HCT116 (cell line): ENCODE measurements around the gene S1PR4. TPM values are rescaled to one million over a fixed set of nuclear protein-coding genes. Genes with fewer than 3 reads are reported as not detected.

Experiments
- ATAC-seq: fragments of 200-7000 bp; cut with Tn5 transposase; 2 replicates; pipeline ENCODE4 v1.9.1; 2020; ENCODE audit warnings: mild to moderate bottlenecking, moderate library complexity
- BruUV-seq: library from RNA; stranded (reverse); fragments of 400-500 nt; replicated peaks from 2 replicates; lab custom pipeline; 2021; lab: Mats Ljungman, UMichigan
- CTCF ChIA-PET: fragments of 300-600 bp; sonication (Branson Sonifier 250); formaldehyde crosslinking; loops from one replicate; lab custom pipeline; 2021; ENCODE audit warnings: antibody characterized with exemption; lab: Charles Lee
- POLR2A ChIA-PET: fragments of 300-600, 350-600 bp; sonication (Branson Sonifier 250); formaldehyde crosslinking; loops from one replicate; lab custom pipeline; 2021; ENCODE audit warnings: antibody characterized with exemption; lab: Charles Lee
- RAD21 ChIA-PET, 2 experiments: fragments of 300-600 bp; sonication (Branson Sonifier 250); formaldehyde crosslinking; loops; one replicate each; lab custom pipeline; 2023; ENCODE audit warnings: low total read pairs in 2 of 2; ENCODE audit not compliant: uncharacterized antibody in 2 of 2, unreplicated experiment in 2 of 2, low non-redundant PET in 1 of 2; lab: Charles Lee
- DNase-seq: peaks from one replicate; pipeline ENCODE4 v3.0.0-alpha.2; 2010; ENCODE audit warnings: low read depth, low spot score
- H2AFZ ChIP-seq: fragments of 200-600 bp; shearing (Covaris generic), sonication (generic); 2 replicates; pipeline ENCODE4 v1.6.1; 2017; ENCODE audit warnings: low read depth, mixed run types, mixed read lengths, antibody characterized with exemption, low read length; ENCODE audit not compliant: poor library complexity, severe bottlenecking
- H3K27ac ChIP-seq: 2 replicates; pipeline ENCODE4 v1.5.1; 2012; ENCODE audit warnings: low read depth, low read length
- H3K27me3 ChIP-seq: fragments of 200-600 bp; sonication (generic); 2 replicates; pipeline ENCODE4 v1.6.1; 2016; ENCODE audit warnings: mixed run types, low read length, mixed read lengths; ENCODE audit not compliant: insufficient read depth
- H3K36me3 ChIP-seq, 2 experiments: fragments of 200-500 bp in 1 of 2; fragments of 200-600 bp in 1 of 2; sonication (Bioruptor generic) in 1 of 2; sonication (generic) in 1 of 2; 2 replicates each; pipeline versions ENCODE4 v1.5.1 to v1.6.1; 2014 to 2016; ENCODE audit warnings: low read length in 2 of 2, inconsistent platforms in 1 of 2, mixed read lengths in 1 of 2, mixed run types in 1 of 2; ENCODE audit not compliant: insufficient read depth in 2 of 2, control insufficient read depth in 1 of 2
- H3K4me1 ChIP-seq, 2 experiments: fragments of 200-600 bp in 1 of 2; sonication (generic) in 1 of 2; 2 replicates each; pipeline versions ENCODE4 v1.5.1 to v1.6.1; 2012 to 2017; ENCODE audit warnings: low read length in 2 of 2, inconsistent platforms in 1 of 2, mild to moderate bottlenecking in 1 of 2, mixed read lengths in 1 of 2, mixed run types in 1 of 2, moderate library complexity in 1 of 2; ENCODE audit not compliant: insufficient read depth in 2 of 2, control insufficient read depth in 1 of 2
- H3K4me2 ChIP-seq: fragments of 200-600 bp; sonication (generic); 2 replicates; pipeline ENCODE4 v1.6.1; 2017; ENCODE audit warnings: mixed run types, low read length, mixed read lengths
- H3K4me3 ChIP-seq, 2 experiments: fragments of 200-600 bp in 1 of 2; sonication (generic) in 1 of 2; replicated peaks in 1 of 2; 2 replicates each; pipeline ENCODE4 v1.5.1; 2011 to 2016; ENCODE audit warnings: low read length in 2 of 2, control low read depth in 1 of 2, low read depth in 1 of 2, mild to moderate bottlenecking in 1 of 2, mixed read lengths in 1 of 2, mixed run types in 1 of 2
- H3K79me2 ChIP-seq: fragments of 200-600 bp; sonication (generic); 2 replicates; pipeline ENCODE4 v1.6.1; 2017; ENCODE audit warnings: mild to moderate bottlenecking, mixed run types, low read length, moderate library complexity, mixed read lengths; ENCODE audit not compliant: insufficient read depth
- H3K9ac ChIP-seq: fragments of 200-600 bp; sonication (generic); 2 replicates; pipeline ENCODE4 v1.6.1; 2016; ENCODE audit warnings: low read length, mixed read lengths
- H3K9me2 ChIP-seq: fragments of 200-600 bp; sonication (generic), shearing (Covaris generic); 2 replicates; pipeline ENCODE4 v1.6.1; 2017; ENCODE audit warnings: mixed run types, mild to moderate bottlenecking, moderate library complexity; ENCODE audit not compliant: insufficient read depth
- H3K9me3 ChIP-seq, 2 experiments: fragments of 200-500 bp in 1 of 2; fragments of 200-600 bp in 1 of 2; sonication (Bioruptor generic) in 1 of 2; sonication (generic) in 1 of 2; 2 replicates each; pipeline ENCODE4 v1.6.1; 2014 to 2017; ENCODE audit warnings: low read length in 2 of 2, mixed read lengths in 2 of 2, inconsistent platforms in 1 of 2, low read depth in 1 of 2, mild to moderate bottlenecking in 1 of 2, mixed run types in 1 of 2, moderate library complexity in 1 of 2; ENCODE audit not compliant: control insufficient read depth in 1 of 2, insufficient read depth in 1 of 2
- H4K20me1 ChIP-seq: fragments of 200-600 bp; sonication (generic), shearing (Covaris generic); 2 replicates; pipeline ENCODE4 v1.6.1; 2017; ENCODE audit warnings: mixed run types, mild to moderate bottlenecking, moderate library complexity; ENCODE audit not compliant: insufficient read depth
- CBX3 ChIP-seq: IDR thresholded peaks from 2 replicates; pipeline ENCODE4 v1.6.1; 2012; ENCODE audit warnings: low read depth
- EGR1 ChIP-seq: IDR thresholded peaks from 2 replicates; pipeline ENCODE4 v1.6.1; 2012; ENCODE audit warnings: low read depth
- JUND ChIP-seq: IDR thresholded peaks from 2 replicates; pipeline ENCODE4 v1.6.1; 2012
- POLR2AphosphoS5 ChIP-seq: IDR thresholded peaks from 2 replicates; pipeline ENCODE4 v1.6.1; 2011; ENCODE audit warnings: mild to moderate bottlenecking, low read depth, low read length, moderate library complexity
- YY1 ChIP-seq: IDR thresholded peaks from 2 replicates; pipeline ENCODE4 v1.6.1; 2011; ENCODE audit warnings: low read length, low read depth, moderate library complexity, mild to moderate bottlenecking; ENCODE audit not compliant: insufficient replicate concordance; ENCODE audit errors: extremely low read depth
- ZNF274 ChIP-seq: fragments of 200-500 bp; sonication (Bioruptor generic); IDR thresholded peaks from 2 replicates; pipeline ENCODE4 v1.6.1; 2014; ENCODE audit warnings: mild to moderate bottlenecking, low read depth, low read length, inconsistent platforms
- intact Hi-C: fragments of 100-400 bp; cut with micrococcal nuclease; formaldehyde crosslinking; loops from 2 replicates; pipeline ENCODE4 v1.10.0; 2022
- total RNA-seq: library from RNA; stranded (reverse); gene quantifications from one replicate; pipeline ENCODE4 v1.2.1, GENCODE V29; 2021; ENCODE audit not compliant: unreplicated experiment
- TF ChIP-seq, protein P1 (sequence below): IDR thresholded peaks from 2 replicates; pipeline ENCODE4 v1.6.1; 2012; ENCODE audit warnings: low read depth
- TF ChIP-seq, protein P2 (sequence below): IDR thresholded peaks from 2 replicates; pipeline ENCODE4 v1.6.1; 2012

Gene S1PR4
- total RNA-seq, 1 experiment from 2014 or later = 0.71 TPM

- no peaks in the 10 kb centered on the region for H3K79me2 ChIP-seq
- no peak for DNase-seq
- no peaks in the 10 kb centered on the region; a peak in 1 of 4 replicates for H3K4me1 ChIP-seq
- ChIA-PET RAD21 (no interaction called here), CTCF (no interaction called here), POLR2A (no interaction called here)
- ATAC-seq = no peak
- no peaks in the 10 kb centered on the region for H4K20me1 ChIP-seq
- H3K4me3 ChIP-seq = no peak overlapping the region
- H3K9me2 ChIP-seq = no peaks in the 10 kb centered on the region
- H3K9ac ChIP-seq = no peak overlapping the region
- no peak overlapping the region for H3K27ac ChIP-seq
- H3K4me2 ChIP-seq = no peak overlapping the region
- no TSS peak for BruUV-seq
- H3K36me3 ChIP-seq = no peaks in the 10 kb centered on the region
- H3K27me3 ChIP-seq = no peaks in the 10 kb centered on the region
- H2AFZ ChIP-seq = no peak overlapping the region
- no peak for TF ChIP-seq JUND
- no peak for TF ChIP-seq POLR2AphosphoS5
- TF ChIP-seq YY1 = no peak
- TF ChIP-seq, protein P1, sequence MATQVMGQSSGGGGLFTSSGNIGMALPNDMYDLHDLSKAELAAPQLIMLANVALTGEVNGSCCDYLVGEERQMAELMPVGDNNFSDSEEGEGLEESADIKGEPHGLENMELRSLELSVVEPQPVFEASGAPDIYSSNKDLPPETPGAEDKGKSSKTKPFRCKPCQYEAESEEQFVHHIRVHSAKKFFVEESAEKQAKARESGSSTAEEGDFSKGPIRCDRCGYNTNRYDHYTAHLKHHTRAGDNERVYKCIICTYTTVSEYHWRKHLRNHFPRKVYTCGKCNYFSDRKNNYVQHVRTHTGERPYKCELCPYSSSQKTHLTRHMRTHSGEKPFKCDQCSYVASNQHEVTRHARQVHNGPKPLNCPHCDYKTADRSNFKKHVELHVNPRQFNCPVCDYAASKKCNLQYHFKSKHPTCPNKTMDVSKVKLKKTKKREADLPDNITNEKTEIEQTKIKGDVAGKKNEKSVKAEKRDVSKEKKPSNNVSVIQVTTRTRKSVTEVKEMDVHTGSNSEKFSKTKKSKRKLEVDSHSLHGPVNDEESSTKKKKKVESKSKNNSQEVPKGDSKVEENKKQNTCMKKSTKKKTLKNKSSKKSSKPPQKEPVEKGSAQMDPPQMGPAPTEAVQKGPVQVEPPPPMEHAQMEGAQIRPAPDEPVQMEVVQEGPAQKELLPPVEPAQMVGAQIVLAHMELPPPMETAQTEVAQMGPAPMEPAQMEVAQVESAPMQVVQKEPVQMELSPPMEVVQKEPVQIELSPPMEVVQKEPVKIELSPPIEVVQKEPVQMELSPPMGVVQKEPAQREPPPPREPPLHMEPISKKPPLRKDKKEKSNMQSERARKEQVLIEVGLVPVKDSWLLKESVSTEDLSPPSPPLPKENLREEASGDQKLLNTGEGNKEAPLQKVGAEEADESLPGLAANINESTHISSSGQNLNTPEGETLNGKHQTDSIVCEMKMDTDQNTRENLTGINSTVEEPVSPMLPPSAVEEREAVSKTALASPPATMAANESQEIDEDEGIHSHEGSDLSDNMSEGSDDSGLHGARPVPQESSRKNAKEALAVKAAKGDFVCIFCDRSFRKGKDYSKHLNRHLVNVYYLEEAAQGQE = no peak
- no peak for TF ChIP-seq ZNF274
- no peak for TF ChIP-seq CBX3
- TF ChIP-seq EGR1 = no peak
- TF ChIP-seq, protein P2, sequence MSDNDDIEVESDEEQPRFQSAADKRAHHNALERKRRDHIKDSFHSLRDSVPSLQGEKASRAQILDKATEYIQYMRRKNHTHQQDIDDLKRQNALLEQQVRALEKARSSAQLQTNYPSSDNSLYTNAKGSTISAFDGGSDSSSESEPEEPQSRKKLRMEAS = no peak
- intact Hi-C loops = no loop called here
- no peaks in the 10 kb centered on the region for H3K9me3 ChIP-seq
These were observed 44.1 kb downstream of the S1PR4 start for GRCh38 chr19:3222709-3223108.
